ENCODE data around the gene PLPP3.

DNA sequence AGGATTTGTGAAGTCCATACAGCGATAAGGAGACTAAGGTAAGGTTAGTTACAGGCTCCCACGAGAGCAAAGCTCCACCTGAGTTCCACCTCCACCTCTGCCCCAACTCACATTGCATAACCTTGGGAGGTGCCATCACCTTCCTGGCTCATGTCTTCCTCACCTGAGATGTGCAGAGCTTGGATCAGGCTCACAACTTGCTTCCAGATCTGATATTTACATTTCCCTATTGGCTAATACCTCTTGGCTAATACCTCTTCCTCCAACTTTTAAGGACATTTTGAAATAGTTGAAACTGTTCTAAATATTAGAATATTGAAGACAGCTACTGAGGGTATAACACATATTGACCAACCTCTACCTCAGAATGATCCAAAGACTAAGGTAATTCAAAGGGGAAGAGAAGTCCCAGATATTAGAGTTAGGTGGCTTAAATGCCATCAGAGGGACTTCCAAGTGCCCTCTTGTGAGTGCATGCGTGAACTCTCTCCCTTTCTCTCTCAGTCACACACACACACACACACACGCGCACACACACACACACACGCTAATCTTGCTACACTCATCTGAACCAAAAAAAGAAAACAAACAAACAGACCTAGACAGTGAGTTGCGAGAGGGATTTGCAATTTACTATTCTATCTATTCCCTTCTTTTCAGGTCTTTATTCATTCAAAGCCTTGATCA lies 134.3 kb downstream of the PLPP3 start:
- TF ChIP-seq, protein P1, sequence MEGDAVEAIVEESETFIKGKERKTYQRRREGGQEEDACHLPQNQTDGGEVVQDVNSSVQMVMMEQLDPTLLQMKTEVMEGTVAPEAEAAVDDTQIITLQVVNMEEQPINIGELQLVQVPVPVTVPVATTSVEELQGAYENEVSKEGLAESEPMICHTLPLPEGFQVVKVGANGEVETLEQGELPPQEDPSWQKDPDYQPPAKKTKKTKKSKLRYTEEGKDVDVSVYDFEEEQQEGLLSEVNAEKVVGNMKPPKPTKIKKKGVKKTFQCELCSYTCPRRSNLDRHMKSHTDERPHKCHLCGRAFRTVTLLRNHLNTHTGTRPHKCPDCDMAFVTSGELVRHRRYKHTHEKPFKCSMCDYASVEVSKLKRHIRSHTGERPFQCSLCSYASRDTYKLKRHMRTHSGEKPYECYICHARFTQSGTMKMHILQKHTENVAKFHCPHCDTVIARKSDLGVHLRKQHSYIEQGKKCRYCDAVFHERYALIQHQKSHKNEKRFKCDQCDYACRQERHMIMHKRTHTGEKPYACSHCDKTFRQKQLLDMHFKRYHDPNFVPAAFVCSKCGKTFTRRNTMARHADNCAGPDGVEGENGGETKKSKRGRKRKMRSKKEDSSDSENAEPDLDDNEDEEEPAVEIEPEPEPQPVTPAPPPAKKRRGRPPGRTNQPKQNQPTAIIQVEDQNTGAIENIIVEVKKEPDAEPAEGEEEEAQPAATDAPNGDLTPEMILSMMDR (IDR thresholded peaks at IDR 0.05): no peak
- no peak for TF ChIP-seq POLR2AphosphoS5 (IDR thresholded peaks at IDR 0.05)
- no peak for TF ChIP-seq POLR2A (IDR thresholded peaks at IDR 0.05)

Measured in prostate gland (tissue), 2 donors.